Measurements from ENCODE around the gene SCN3A.

The SCN3A gene

DNA sequence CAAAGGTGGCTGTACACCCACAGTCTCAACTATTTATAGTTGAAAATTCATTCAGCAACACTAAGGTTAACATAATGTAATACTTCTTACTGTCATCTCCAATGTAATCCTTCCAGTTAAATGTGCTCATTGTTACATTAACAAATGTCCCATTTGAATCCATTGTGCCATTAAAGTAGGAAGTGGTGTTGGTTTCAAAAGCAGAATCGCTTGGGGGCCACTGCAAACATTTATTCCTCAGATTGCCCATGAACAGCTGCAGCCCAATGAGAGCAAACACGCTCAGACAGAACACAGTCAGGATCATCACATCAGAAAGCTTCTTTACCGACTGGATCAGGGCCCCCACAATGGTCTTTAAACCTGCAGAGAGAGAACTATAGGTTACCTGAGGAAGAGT lies 41.4 kb downstream of the SCN3A start:
- TF ChIP-seq NFIC (IDR thresholded peaks at IDR 0.05) (no peak), EP300 (IDR thresholded peaks at IDR 0.05; ENCODE audit: borderline replicate concordance) (no peak), CEBPB (IDR thresholded peaks at IDR 0.05) (no peak), ZBTB7A (IDR thresholded peaks at IDR 0.05; ENCODE audit: low read depth) (no peak)
- TF ChIP-seq, protein P1, sequence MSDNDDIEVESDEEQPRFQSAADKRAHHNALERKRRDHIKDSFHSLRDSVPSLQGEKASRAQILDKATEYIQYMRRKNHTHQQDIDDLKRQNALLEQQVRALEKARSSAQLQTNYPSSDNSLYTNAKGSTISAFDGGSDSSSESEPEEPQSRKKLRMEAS (IDR thresholded peaks at IDR 0.05), result no peak

DNA sequence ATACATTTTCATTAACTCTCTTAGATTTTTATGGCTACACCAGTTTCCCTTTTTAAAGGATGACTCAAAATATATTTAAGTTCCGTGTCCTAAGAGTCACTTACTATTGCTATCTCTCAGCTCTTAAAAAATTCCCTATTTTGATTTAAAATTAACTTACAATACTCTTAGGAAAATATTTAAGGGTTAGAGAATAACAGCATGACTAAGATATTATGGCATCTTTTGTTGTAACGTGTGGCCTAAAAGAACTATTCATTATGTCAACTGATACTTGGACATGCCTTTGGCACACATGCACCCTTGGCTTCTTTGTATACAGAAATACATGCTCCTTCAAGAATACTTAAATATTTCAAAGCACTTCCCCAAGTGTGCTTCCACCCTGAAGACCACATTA lies 42.3 kb downstream of the SCN3A start:
- TF ChIP-seq YY1 (IDR thresholded peaks at IDR 0.05; ENCODE audit: low read depth) (no peak), TCF12 (IDR thresholded peaks at IDR 0.05; ENCODE audit: low read depth) (no peak), RAD21 (IDR thresholded peaks at IDR 0.05; ENCODE audit: low read depth) (no peak), TAF1 (IDR thresholded peaks at IDR 0.05; ENCODE audit: low read depth) (no peak), CEBPB (IDR thresholded peaks at IDR 0.05) (no peak), ZBTB7A (IDR thresholded peaks at IDR 0.05; ENCODE audit: low read depth) (no peak), NFIC (IDR thresholded peaks at IDR 0.05) (no peak)
- TF ChIP-seq, protein P2, sequence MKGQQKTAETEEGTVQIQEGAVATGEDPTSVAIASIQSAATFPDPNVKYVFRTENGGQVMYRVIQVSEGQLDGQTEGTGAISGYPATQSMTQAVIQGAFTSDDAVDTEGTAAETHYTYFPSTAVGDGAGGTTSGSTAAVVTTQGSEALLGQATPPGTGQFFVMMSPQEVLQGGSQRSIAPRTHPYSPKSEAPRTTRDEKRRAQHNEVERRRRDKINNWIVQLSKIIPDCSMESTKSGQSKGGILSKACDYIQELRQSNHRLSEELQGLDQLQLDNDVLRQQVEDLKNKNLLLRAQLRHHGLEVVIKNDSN (IDR thresholded peaks at IDR 0.05), result no peak
- TF ChIP-seq, protein P1 (IDR thresholded peaks at IDR 0.05), result no peak
- TF ChIP-seq, protein P3, sequence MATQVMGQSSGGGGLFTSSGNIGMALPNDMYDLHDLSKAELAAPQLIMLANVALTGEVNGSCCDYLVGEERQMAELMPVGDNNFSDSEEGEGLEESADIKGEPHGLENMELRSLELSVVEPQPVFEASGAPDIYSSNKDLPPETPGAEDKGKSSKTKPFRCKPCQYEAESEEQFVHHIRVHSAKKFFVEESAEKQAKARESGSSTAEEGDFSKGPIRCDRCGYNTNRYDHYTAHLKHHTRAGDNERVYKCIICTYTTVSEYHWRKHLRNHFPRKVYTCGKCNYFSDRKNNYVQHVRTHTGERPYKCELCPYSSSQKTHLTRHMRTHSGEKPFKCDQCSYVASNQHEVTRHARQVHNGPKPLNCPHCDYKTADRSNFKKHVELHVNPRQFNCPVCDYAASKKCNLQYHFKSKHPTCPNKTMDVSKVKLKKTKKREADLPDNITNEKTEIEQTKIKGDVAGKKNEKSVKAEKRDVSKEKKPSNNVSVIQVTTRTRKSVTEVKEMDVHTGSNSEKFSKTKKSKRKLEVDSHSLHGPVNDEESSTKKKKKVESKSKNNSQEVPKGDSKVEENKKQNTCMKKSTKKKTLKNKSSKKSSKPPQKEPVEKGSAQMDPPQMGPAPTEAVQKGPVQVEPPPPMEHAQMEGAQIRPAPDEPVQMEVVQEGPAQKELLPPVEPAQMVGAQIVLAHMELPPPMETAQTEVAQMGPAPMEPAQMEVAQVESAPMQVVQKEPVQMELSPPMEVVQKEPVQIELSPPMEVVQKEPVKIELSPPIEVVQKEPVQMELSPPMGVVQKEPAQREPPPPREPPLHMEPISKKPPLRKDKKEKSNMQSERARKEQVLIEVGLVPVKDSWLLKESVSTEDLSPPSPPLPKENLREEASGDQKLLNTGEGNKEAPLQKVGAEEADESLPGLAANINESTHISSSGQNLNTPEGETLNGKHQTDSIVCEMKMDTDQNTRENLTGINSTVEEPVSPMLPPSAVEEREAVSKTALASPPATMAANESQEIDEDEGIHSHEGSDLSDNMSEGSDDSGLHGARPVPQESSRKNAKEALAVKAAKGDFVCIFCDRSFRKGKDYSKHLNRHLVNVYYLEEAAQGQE (IDR thresholded peaks at IDR 0.05; ENCODE audit: low read depth), result no peak

DNA sequence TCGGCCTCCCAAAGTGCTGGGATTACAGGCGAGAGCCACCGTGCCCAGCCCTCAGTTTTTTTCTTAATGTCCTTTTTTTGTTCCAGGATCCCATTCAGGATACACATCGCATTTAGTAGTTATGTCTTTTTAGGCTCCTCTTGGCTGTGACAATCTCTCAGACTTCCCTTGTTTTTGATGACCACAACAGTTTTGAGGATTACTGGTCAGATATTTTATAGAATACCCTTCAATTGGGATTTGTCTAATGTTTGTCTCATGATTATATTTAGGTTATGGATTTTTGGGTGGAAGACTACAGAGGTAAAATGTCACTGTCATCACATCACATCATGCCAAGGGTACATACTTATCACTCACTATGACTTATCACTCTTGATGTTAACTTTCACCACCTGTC lies 46.7 kb downstream of the SCN3A start:
- no peak for TF ChIP-seq CEBPB (IDR thresholded peaks at IDR 0.05)
- TF ChIP-seq, protein P3 (IDR thresholded peaks at IDR 0.05; ENCODE audit: low read depth), result no peak
- TF ChIP-seq EP300 (IDR thresholded peaks at IDR 0.05; ENCODE audit: borderline replicate concordance), result no peak
- no peak for TF ChIP-seq TAF1 (IDR thresholded peaks at IDR 0.05; ENCODE audit: low read depth)
- TF ChIP-seq CREB1 (IDR thresholded peaks at IDR 0.05; ENCODE audit: low read depth), result no peak
- no peak for TF ChIP-seq TEAD4 (IDR thresholded peaks at IDR 0.05)
- TF ChIP-seq YY1 (IDR thresholded peaks at IDR 0.05; ENCODE audit: low read depth), result no peak
- TF ChIP-seq, protein P1 (IDR thresholded peaks at IDR 0.05), result no peak
- TF ChIP-seq EGR1 (IDR thresholded peaks at IDR 0.05), result no peak
- TF ChIP-seq TCF12 (IDR thresholded peaks at IDR 0.05; ENCODE audit: low read depth), result no peak
- no peak for TF ChIP-seq ZBTB7A (IDR thresholded peaks at IDR 0.05; ENCODE audit: low read depth)
- no peak for TF ChIP-seq FOXM1 (IDR thresholded peaks at IDR 0.05; ENCODE audit: borderline replicate concordance, low read depth)
- TF ChIP-seq RAD21 (IDR thresholded peaks at IDR 0.05; ENCODE audit: low read depth), result no peak
- TF ChIP-seq, protein P2 (IDR thresholded peaks at IDR 0.05), result no peak

DNA sequence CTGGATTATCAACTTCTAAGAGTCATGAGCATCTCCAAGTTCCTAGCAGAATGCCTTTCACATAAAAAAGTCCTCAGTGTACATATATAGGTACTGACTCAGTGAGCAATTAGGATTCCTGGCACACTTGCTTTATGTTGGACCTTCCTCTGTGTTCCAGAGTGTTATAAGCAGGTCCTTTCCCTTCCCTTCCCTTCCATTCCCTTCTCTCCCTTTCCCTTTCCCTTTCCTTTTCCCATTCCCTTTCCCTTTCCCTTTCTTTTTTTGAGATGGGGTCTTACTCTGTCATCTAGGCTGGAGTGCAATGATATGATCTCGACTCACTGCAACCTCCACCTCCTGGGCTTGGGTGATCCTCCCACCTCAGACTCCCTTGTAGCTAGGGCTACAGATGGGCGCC lies 48.7 kb downstream of the SCN3A start:
- TF ChIP-seq, protein P3 (IDR thresholded peaks at IDR 0.05; ENCODE audit: low read depth), result no peak
- TF ChIP-seq EGR1 (IDR thresholded peaks at IDR 0.05) (no peak), FOXM1 (IDR thresholded peaks at IDR 0.05; ENCODE audit: borderline replicate concordance, low read depth) (no peak), RAD21 (IDR thresholded peaks at IDR 0.05; ENCODE audit: low read depth) (no peak), TCF12 (IDR thresholded peaks at IDR 0.05; ENCODE audit: low read depth) (no peak), EP300 (IDR thresholded peaks at IDR 0.05; ENCODE audit: borderline replicate concordance) (no peak), YY1 (IDR thresholded peaks at IDR 0.05; ENCODE audit: low read depth) (no peak), ZBTB7A (IDR thresholded peaks at IDR 0.05; ENCODE audit: low read depth) (no peak)
- TF ChIP-seq, protein P1 (IDR thresholded peaks at IDR 0.05), result no peak
- TF ChIP-seq, protein P2 (IDR thresholded peaks at IDR 0.05), result no peak

Measured in Ishikawa (cell line).